ENCODE results near the gene MRPL43.

The MRPL43 gene

DNA sequence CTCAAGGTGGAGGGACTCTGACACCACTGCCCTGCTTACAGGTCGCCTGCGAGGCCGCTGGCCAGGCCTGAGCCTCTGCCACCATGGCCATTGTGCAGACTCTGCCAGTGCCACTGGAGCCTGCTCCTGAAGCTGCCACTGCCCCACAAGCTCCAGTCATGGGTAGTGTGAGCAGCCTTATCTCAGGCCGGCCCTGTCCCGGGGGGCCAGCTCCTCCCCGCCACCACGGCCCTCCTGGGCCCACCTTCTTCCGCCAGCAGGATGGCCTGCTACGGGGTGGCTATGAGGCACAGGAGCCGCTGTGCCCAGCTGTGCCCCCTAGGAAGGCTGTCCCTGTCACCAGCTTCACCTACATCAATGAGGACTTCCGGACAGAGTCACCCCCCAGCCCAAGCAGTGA lies 15.2 kb upstream of the MRPL43 start:
- no peak for DNase-seq (ENCODE audit: low spot score)

GRCh38 chr10:101001659-101002035 lies 14.3 kb upstream of the MRPL43 start:
- no peak for DNase-seq (ENCODE audit: low spot score)

GRCh38 chr10:101000915-101001658 lies 13.8 kb upstream of the MRPL43 start:
- no peak for DNase-seq (ENCODE audit: low spot score)

DNA sequence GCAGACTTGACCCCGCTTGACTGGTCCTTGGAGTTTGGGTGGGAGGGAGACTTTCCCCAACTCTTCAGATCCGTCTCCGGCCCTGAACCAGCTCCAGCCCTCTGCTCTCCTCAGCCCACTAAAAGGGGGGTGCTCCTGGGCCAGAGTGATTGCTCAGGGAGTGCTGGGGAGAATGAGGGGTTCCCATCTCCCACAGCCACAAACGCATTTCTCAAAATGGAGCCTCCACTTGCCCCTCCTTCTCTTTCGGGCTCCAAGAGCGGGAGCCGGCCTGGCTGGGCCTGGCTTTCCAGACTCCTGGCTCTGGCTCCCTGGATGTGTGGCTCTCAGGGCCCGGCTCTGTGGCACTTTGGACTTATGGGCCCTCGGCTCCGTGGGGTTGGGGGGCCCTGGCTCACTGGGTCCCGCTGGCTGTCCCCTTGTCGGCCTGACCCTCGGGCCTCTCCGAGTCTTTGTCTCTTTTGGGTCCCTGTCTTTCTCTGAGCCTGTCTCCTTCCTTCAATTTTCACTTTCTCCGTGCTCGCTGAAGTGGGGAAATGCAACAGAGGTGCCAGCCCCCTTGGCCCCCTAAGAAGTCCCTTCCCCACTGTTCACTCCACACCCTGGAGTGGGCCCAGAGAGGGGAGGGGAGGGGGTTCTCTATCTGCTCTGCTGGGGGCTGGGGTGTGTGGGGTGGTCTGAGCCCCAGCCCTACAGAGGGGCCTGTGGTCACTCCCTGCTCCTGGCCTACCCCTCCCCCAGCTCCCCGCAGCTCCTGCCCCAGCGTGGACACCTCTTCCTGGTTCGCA lies 13.0 kb upstream of the MRPL43 start:
- DNase-seq (ENCODE audit: low spot score) = no peak

- DNase-seq (ENCODE audit: low spot score) = peak; percentile 79
Measured at GRCh38 chr10:100999742-101000126, 12.4 kb upstream of the MRPL43 start, which contains the start of gene LZTS2. Gene LZTS2 (plus strand): TSS chr10:100999808. CDS start chr10:101002539, 2,731 bp downstream.

DNA sequence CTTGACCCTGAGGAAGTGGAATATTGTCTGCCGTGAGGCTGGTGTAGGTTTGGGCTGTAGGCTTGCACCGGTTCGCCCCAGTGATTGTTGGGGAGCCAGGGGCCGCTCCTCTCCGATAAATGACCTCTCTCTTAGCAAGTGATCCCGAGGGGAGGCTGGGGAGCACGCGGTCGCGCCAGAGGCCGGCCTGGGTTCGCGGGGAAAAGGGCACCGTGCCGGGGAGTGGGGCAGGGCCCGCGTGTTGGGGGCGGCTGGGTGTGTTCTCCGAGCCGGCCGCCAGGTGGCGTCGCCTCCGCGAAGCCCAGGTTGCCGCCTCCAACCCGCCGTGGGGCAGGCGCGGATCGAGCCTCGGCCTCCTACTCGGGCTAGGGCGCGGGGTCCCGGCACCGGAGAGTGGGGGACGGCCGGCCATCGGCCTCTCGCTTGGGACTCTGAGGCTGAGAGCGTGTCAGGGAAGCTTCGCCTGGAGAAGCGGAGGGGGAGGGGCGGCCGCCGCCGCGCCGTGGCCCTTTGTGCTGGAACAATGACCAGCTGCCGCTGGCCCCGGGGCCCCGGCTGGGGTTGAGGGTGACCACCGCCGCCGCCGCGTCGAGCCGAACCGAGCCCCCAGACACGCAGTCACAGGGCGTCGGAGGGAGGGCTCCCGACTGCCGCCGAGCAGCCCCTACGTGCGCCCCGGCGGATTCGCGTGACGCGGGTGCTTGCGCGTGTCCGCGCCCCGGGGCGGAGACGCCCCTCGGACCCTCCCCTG lies 11.9 kb upstream of the MRPL43 start:
- peak; percentile 84 for DNase-seq (ENCODE audit: low spot score)

DNA sequence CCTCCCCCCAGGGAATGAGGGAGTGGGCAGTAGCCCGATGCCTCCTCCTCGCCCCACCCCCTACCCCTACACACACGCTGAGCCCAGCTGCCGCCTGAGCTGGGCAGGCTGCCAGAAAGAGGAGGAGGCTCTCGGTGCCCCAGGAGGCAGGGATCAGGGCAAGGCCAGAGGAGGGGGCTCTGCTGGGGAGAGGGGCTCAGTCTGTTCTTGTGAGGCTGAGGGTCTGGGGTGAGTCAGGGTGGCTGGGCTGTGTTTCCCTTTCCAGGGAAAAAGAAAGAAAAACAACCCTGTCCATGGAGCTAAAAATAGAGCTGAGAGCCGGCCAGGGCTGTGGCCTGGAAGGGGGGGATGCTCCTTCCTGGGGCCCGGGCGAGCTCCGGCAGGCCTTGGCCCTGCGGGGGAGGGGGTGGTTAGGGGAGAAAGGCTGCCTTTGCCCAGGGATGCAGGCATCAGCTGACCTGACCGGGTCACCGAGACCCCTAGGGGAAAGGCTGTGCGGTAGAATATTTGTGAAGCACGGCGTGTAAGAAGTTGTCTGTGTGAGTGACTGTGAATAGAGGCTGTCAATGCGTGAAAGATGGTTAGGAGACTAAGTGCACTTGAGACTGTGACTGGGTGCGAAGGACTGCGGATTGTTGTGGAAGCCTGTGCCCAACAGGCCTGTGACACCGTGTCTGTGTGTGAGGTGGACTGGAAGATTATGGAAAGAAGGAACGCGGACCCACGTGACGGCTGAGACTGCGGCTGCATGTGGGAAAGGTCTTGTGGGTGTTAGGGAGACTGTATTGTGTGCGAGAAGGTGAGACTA lies 11.1 kb upstream of the MRPL43 start:
- DNase-seq (ENCODE audit: low spot score) = peak; percentile 80

DNA sequence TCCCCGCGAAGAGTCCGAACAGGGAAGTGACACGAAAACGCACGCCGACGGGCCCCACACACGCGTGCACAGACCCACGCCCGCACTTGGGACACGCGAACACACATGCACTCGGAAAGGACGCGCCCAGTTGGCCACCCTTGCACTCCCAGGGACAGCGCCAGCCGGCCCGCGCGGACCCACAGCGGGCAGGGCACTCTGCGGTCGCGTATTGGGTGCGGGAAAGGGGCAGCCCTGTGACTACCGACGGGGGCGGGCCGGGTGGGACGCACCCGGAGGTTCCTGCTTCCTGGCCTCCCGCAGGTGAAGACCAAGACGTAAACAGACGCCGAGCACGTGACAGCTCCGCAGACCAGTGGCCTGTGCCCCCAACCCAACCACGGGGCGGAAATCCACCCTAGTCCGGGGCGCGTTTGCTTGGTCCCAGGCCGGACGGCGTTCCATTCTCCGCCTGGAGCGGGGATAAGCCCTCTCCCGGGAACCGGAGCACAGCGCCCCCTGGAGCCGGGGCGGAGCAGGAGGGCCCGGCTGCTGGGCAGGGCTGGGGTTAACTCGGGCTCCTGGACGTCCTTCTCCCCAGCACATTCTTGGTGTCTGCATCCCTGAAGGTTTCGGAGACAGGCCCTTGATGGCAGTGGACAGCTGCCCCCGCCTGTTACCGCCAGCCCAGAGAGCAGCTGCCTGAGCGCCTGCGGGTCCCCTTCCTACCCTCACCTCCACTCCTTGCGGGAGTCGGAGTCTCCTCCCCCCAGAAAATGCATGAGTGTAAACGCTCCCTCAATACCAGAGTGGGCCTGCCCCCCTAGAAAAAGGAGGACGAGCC lies 10.3 kb upstream of the MRPL43 start:
- peak; percentile 76 for DNase-seq (ENCODE audit: low spot score)

- peak; percentile 63 for DNase-seq (ENCODE audit: low spot score)
Measured at GRCh38 chr10:100996678-100997359, 9.5 kb upstream of the MRPL43 start.

- DNase-seq (ENCODE audit: low spot score) = no peak
Measured at GRCh38 chr10:100995181-100995580, 7.9 kb upstream of the MRPL43 start.

DNA sequence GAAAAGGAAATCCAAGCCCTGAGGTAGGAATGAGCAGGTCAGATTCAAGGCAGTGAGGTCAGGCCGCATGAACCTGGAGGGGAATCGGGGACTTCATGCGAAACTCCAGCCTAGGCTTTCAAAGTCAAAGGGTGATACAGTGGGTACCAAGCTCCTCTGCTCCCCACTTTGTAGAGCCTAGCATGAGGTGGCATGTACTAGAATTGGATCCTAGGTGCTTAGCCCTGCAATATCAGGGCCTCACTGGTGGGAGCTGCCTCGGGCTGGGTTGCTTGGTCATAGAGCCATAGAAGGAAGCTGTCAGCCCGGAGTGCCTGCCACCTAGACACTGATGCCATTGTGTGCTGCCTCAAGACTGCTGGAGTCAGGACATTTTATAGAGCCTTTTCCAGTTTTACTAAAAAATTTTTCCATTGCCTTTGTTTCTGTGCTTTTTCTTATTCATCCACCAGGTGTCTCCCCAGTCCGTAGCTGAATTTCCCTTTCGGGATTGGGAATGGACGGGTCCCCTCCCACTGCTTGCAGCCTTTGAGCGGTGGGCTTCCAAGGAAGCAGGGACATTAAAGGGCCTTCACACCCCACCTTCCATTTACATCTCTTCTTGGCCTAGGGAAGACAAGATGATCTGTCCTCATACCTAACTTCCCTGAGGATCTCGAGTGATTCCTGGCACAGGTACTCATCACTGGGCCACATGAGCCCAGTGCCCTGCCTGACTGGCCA lies 6.8 kb upstream of the MRPL43 start:
- DNase-seq (ENCODE audit: low spot score) = no peak

DNA sequence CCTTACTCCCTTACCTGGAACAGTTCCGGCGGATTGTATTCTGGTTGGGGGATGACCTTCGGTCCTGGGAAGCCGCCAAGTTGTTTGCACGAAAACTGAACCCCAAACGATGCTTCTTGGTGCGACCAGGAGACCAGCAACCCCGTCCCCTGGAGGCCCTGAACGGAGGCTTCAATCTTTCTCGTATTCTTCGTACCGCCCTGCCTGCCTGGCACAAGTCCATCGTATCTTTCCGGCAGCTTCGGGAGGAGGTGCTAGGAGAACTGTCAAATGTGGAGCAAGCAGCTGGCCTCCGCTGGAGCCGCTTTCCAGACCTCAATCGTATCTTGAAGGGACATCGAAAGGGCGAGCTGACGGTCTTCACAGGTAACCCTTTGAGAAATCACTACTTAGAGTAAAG lies 1.8 kb upstream of the MRPL43 start:
- DNase-seq (ENCODE audit: low spot score) = no peak

DNA sequence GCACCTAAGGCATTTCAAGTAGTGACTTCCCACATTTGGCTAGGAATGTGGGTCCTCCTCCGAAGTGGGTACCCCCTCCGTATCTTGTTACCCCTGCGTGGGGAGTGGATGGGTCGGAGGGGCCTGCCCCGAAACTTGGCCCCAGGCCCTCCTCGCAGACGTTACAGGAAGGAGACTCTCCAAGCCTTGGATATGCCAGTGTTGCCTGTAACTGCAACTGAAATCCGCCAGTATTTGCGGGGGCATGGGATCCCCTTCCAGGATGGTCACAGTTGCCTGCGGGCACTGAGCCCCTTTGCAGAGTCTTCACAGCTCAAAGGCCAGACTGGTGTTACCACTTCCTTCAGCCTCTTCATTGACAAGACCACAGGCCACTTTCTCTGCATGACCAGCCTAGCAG lies 869 bp upstream of the MRPL43 start:
- no peak for DNase-seq (ENCODE audit: low spot score)

DNA sequence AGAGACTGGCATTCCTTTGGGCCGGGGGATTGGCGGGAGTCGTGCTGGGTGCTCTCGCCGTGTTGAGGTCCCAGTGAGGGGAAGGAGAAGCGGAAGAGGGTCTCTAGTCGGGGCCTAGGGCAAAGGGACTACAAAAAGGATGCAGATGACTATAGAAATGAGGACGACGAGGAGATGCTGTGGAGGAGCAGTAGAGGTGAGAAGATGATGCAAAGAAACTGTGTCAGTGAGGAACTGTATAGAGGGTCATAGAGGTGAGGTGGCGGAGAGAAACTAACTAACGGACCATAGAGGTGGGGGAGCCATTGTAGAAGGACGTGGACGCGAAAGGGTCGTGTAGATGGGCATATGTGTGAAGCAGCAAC lies 370 bp upstream of the MRPL43 start:
- no peak for DNase-seq (ENCODE audit: low spot score)

GRCh38 chr10:100986623-100986951 lies 710 bp downstream of the MRPL43 start:
- DNase-seq (ENCODE audit: low spot score) = no peak

- no peak for DNase-seq (ENCODE audit: low spot score)
Measured at GRCh38 chr10:100985336-100985735, 2.0 kb downstream of the MRPL43 start.

GRCh38 chr10:100984672-100985177 lies 2.6 kb downstream of the MRPL43 start:
- DNase-seq (ENCODE audit: low spot score) = no peak

DNA sequence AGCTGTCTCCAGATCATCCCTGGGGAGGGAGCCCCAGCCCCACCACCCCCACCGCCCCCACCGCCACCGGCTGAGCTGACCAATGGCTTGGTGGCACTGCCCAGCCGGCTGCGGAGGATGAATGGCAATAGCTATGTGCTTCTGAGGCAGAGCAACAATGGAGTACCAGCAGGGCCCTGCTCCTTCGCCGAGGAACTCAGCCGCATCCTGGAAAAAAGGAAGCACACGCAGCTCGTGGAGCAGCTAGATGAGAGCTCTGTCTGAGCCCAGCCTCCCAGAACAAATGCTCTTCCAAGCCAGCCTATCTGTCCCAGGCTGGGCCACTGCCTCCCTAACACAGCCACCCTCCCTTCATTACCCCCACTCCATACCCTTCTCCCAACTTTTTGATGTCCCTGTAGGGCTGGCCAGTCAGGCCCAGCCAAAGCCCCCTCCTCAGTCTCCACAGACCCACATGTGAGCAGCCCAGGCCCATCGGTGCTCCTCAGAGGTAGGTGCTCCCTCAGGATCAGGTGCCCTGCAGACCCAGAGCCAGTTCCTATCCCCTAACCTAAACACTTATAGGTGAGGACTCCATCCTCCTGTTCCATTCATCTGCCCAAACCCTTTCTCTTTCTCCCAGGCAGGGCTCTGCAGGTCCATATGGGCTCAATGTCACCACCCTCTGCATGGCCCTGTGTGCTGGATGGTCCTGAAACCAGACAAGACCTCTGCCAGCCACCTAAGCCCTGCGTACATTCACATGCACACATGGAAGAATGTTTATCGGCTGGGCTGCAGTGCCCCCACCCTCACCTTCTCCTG lies 3.2 kb downstream of the MRPL43 start:
- no peak for DNase-seq (ENCODE audit: low spot score)
